Fibroblast of pulmonary artery (primary cell): ENCODE measurements around the gene HIC1.
A peak's percentile ranks its signal among the peaks of the same experiment; 100 is the strongest.

ENCODE experiments used
- DNase-seq: peaks from one replicate; pipeline ENCODE4 v3.0.0-alpha.2; 2010; ENCODE audit warnings: low read depth
- H3K4me3 ChIP-seq: replicated peaks from 2 replicates; pipeline ENCODE4 v1.5.1; 2011; ENCODE audit warnings: low read depth, mild to moderate bottlenecking, control low read depth, low read length, moderate library complexity
- CTCF ChIP-seq: IDR thresholded peaks from 2 replicates; pipeline ENCODE4 v1.5.1; 2011; ENCODE audit warnings: mild to moderate bottlenecking, control low read depth, low read length, inconsistent platforms; ENCODE audit errors: missing control alignments

The HIC1 gene

GRCh38 chr17:2107050-2107449 lies 52.1 kb downstream of the HIC1 start:
- no peak for DNase-seq
- no peak overlapping the region for H3K4me3 ChIP-seq
- no peak for TF ChIP-seq CTCF

GRCh38 chr17:2107506-2107905 lies 52.6 kb downstream of the HIC1 start:
- no peak overlapping the region for H3K4me3 ChIP-seq
- no peak for DNase-seq

GRCh38 chr17:2108170-2108569 lies 53.3 kb downstream of the HIC1 start:
- DNase-seq: no peak

More at GRCh38 chr17:2107506-2107905, 52.6 kb downstream of the HIC1 start:
- TF ChIP-seq CTCF: no peak

GRCh38 chr17:2110436-2110835 lies 55.5 kb downstream of the HIC1 start:
- no peak for TF ChIP-seq CTCF
- DNase-seq: no peak
- no peak overlapping the region for H3K4me3 ChIP-seq

More at GRCh38 chr17:2108170-2108569, 53.3 kb downstream of the HIC1 start:
- no peak overlapping the region for H3K4me3 ChIP-seq
- TF ChIP-seq CTCF: no peak

- peak; percentile 69 for DNase-seq
- no peak for TF ChIP-seq CTCF
Measured at GRCh38 chr17:2111691-2112090, 56.8 kb downstream of the HIC1 start.

More at GRCh38 chr17:2111691-2112090, 56.8 kb downstream of the HIC1 start:
- no peak overlapping the region for H3K4me3 ChIP-seq
